GM21619 (cell line): ENCODE measurements around the gene DAPP1.
"Not testable (repeated sequence)": the region's sequence is repeated elsewhere in the genome, so short reads cannot be mapped to it uniquely, and the experiment has no call there.

Source experiments
- ATAC-seq: cut with Tn5 transposase; IDR thresholded peaks from one replicate; pipeline ENCODE4 v1.9.1; 2021; ENCODE audit not compliant: unreplicated experiment

DAPP1 gene

GRCh38 chr4:99822734-99823133, 6.1 kb downstream of the DAPP1 start:
- no peak for ATAC-seq

DNA sequence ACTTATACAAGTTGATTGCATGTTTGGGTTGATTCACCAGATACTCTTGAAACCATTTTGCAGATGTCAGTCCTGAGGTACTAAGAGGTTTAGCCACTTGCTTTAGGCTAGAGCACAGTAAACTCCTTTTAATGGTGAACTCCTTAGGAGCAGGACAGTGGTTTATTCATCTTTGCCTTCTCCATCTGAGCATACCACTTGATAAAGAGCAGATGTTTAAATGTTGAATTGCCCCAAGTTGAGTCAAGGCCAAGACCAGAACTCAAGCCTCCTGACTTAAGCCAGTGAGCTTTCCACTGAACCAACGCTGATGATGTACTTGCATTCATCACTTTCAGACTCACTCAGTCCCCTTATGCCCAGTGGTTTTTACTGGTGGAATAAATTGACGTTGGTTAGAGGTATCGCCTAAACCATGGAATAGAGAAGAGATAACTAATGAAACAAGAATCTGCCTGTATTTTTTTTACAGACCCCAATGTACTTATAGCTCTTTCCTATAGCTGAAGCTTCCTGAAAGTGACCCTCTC, 7.5 kb downstream of the DAPP1 start:
- ATAC-seq = no peak

- ATAC-seq = no peak
These were observed 8.6 kb downstream of the DAPP1 start for GRCh38 chr4:99825272-99825671.

- ATAC-seq = no peak
These were observed 9.4 kb downstream of the DAPP1 start for GRCh38 chr4:99826016-99826415.

DNA sequence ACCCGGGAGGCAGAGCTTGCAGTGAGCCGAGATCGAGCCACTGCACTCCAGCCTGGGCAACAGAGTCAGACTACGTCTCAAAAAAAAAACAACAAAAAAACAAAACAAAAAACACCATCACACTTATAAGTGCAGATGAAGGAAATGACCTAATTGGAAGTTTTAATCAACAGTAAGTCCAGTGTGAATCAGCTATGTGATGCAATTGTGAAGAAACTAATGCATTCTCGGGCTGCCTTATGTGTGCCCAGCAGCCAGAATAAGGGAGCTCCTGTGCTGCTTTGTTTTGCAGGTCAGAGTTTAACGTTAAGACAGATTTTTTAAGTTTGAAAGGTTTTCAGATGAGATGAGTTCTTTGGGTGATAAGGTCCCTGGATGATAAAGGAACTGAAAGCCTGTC, 10.8 kb downstream of the DAPP1 start:
- no peak for ATAC-seq

DNA sequence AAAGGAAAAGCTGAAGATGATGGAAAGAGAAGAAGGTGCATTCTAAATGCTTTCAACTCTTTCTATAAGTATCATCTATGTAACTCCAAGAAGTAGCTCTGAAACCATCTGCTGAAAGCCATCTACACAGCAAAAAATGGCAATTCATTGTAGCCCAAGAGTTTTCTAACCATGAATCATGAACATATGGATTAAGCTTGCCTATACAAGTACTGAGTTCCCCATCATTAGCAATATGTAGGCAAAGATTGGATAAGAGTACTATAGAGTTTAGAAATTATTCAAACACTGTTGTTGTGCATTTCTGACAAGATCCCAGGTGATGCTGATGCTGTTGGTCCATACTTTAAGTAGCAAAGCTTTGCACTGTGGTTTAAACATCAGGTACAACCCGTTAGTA, 11.2 kb downstream of the DAPP1 start:
- no peak for ATAC-seq

- no peak for ATAC-seq
These were observed 11.8 kb downstream of the DAPP1 start for GRCh38 chr4:99828477-99828876.

GRCh38 chr4:99830051-99830450, 13.4 kb downstream of the DAPP1 start:
- not testable (repeated sequence) for ATAC-seq

DNA sequence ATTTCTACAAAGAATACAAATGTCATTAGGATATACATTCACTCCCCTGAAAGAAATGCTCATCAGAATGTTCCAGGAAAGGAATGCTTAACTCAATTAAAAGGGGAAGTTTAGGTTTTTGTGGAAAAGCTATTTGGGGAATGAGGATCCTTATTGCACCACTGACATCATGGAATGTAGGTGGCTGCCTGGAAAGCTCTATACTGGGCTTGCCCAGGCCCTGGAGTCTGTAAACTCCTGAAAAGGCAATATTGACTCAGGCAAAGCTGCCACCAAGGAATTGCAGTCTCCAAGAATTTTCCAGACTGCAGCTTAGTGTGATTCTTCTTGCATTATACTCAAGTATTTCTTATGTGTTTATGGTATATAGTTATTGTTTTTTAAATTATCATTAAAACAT, 15.7 kb downstream of the DAPP1 start:
- no peak for ATAC-seq

GRCh38 chr4:99832758-99833157, 16.1 kb downstream of the DAPP1 start:
- no peak for ATAC-seq

GRCh38 chr4:99833756-99834155, 17.1 kb downstream of the DAPP1 start:
- ATAC-seq = no peak

DNA sequence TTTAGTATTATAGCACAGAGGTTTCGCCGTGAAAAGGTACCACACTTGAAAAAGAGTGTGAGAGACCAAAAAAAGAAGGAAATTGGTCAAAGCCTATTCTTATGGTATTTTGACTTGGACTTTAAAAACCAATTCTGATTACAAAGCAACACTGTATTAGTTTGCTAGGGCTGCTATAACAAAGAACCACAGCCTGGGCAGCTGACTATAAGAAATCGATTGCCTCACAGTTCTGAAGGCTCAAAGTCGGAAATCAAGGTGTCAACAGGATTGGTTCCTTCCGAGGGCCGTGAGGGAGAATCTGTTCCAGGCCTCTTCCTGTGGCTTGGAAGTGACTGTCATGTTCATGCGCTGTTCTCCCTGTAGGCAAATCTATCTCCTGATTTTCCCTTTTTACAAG, 17.9 kb downstream of the DAPP1 start:
- ATAC-seq = no peak

DNA sequence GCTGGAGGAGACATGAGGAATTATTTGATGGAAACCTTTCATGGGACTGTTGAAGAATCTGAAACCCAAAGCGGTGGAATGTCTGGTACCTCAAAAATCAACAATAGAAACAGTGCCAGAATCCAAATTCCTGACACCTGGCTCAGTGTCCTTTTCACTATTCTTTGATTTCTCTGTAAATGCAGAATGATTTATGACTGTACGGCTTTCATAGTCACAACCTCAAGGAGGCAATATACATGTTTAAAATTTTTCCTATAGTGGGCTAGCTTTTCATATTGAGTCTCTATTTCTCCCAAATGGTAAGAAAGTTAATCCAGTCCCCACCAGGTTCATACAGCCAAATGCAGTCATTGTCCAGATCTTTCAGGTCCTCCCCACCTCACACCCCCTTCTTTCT, 19.3 kb downstream of the DAPP1 start:
- no peak for ATAC-seq

DNA sequence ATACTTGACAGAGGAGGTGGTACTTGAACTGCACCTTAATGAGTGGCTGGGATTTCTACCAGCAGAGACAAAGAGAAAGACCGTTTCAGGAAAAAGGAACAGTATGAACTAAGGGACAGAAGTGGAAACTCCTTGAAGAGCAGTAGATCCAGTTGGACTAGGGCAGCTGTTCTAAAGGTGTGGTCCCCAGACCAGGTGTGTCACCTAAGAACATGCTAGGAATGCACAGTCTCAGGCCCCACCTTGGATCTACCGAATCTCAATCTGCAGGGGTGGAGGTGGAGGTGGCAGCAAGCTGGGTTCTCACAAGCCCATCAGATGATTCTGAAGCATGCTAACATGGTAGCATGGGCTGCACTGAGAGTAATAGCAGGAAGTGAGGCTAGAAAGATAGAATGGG, 22.3 kb downstream of the DAPP1 start:
- no peak for ATAC-seq

DNA sequence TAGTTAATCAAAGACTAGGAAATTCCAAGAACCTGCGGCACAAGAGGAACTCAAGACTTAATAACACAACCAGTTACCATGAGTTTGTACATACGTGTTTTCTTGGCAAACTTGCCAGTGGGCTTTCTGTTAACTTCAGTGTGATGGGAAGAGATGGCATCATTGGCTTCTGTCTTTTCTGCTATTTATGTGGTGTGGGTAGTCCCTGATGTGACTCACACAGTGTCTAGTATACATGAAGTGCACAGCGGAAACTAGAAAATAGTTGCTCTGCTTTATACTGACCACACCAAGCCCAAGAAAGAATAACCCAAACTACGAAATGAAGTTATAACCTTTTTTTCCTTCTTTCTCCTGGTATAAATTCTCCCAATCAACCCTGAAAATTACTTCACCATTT, 24.5 kb downstream of the DAPP1 start:
- no peak for ATAC-seq

DNA sequence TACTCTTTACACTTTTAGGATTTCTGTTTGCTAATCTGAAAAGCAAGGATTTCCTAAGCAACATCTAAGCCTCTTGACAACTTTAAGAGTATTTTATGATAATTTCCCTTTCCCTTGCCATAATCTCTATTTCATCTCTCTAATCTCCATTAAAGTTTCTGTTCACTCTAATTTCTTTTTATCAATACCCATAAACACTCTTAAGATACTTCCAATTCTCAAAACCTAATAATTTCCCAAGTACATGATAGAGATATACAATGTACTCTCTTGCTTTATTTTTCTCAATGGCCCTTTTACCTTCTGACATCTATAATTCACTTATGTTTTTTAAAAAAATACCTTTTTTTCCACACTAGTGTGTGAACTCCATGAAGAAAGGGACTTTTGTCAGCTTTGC, 26.8 kb downstream of the DAPP1 start:
- ATAC-seq = no peak

DNA sequence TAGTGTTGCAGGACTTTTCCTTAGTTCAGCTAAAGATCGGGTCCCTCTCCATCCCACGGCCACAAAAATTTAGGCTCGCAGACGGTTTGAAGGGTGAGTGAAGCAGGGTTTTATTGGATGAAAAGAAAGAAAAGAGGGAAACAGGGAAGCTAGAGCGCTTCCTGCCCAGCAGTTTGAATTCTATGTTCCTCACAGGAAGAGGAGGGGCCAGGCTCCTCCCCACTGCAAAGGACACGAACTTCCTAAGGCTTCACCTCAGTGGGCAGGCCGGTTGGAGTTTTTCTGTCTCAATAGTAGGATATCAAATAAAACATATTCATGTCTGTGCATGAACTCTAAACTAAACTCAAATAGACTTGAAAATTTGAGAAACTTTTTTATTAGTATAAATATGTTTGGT, 27.4 kb downstream of the DAPP1 start:
- ATAC-seq = no peak

DNA sequence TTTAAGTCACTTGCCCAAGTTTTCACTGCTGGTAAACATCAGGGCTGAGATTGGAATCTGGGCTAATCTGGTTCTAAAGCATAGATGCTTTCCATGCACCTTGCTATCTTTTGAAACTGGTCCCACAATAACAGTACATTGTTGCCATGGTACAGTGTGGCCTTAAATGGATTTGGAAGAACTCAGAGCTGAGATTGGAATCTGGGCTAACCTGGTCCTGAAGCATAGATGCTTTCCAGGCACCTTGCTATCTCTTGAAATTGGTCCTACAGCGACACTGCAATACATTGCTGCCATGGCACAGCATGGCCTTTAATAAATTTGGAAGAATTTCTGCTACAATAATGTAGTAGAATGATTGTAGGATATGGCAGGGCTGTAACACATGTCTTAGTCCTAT, 28.6 kb downstream of the DAPP1 start:
- no peak for ATAC-seq

- no peak for ATAC-seq
These were observed 29.3 kb downstream of the DAPP1 start for GRCh38 chr4:99845708-99846469.

DNA sequence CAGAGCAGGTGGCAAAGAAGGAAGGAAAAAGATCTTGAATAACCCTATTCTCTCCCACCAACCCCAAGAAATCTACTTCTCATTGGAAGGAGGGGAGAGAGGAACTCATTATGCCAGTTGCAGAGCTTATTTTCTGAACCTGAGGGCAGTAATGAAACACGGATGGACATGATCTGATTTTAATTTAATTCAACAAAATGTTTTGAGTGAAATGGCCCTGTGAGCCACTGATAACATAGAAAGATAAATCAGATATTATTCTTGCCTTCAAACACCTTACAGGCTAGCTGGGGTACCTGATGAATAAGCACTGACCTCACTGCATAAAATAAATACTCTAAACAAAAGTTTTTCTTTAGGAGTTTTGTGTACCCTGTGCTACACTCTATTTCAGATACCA, 30.3 kb downstream of the DAPP1 start:
- no peak for ATAC-seq

GRCh38 chr4:99847362-99847976, 30.8 kb downstream of the DAPP1 start:
- ATAC-seq = peak; percentile 59

- peak; percentile 38 for ATAC-seq
These were observed 32.0 kb downstream of the DAPP1 start for GRCh38 chr4:99848591-99849001.
